Measurements from ENCODE around the gene ZBTB20. TPM values are rescaled to one million over a fixed set of nuclear protein-coding genes. Genes with fewer than 3 reads are reported as not detected.
A peak's percentile ranks its signal among the peaks of the same experiment; 100 is the strongest.

The ZBTB20 gene
- total RNA-seq, 1 donor from 2014 or later, result 21.4 TPM

- peaks cover 19% of the 10 kb centered on the region for H3K4me1 Mint-ChIP-seq (ENCODE audit: low read depth, unreplicated experiment)
- no peak for TF ChIP-seq CTCF (IDR thresholded peaks at IDR 0.05; ENCODE audit: insufficient read depth, low read depth, low read length)
- no peak for TF ChIP-seq EZH2 (IDR thresholded peaks at IDR 0.05; ENCODE audit: insufficient read depth, low read length)
- no peak overlapping the region for H3K4me3 ChIP-seq (ENCODE audit: insufficient read depth, low read depth, low read length)
- DNase-seq (ENCODE audit: low read depth), result no peak
- peak overlapping the region; percentile 5 for H3K4me2 ChIP-seq (ENCODE audit: low read length)
- H4K20me1 ChIP-seq (ENCODE audit: insufficient read depth, low read length), result peaks cover 17% of the 10 kb centered on the region
- peaks cover 50% of the 10 kb centered on the region for H3K79me2 ChIP-seq (ENCODE audit: insufficient read depth, low read length)
- no peaks in the 10 kb centered on the region for H3K9me3 Mint-ChIP-seq (ENCODE audit: unreplicated experiment)
- peaks cover 23% of the 10 kb centered on the region for H3K4me1 ChIP-seq (ENCODE audit: insufficient read depth, low read length)
- no peaks in the 10 kb centered on the region for H3K9me3 ChIP-seq (ENCODE audit: insufficient read depth, low read depth, low read length)
- H2AFZ ChIP-seq (ENCODE audit: low read depth, low read length), result no peak overlapping the region
- H3K27ac Mint-ChIP-seq (ENCODE audit: unreplicated experiment), result no peak overlapping the region
- no peak for FAIRE-seq
- H3K27ac ChIP-seq (ENCODE audit: low read depth, low read length), result no peak overlapping the region
- no peaks in the 10 kb centered on the region for H3K27me3 ChIP-seq (ENCODE audit: insufficient read depth, low read length)
- H3K9ac ChIP-seq (ENCODE audit: low read length), result no peak overlapping the region
- no peak overlapping the region for H3K4me3 Mint-ChIP-seq (ENCODE audit: unreplicated experiment)
- no peaks in the 10 kb centered on the region for H3K27me3 Mint-ChIP-seq (ENCODE audit: low read depth, unreplicated experiment)
- H3K36me3 ChIP-seq (ENCODE audit: insufficient read depth, low read length), result no peaks in the 10 kb centered on the region
- no peaks in the 10 kb centered on the region for H3K36me3 Mint-ChIP-seq (ENCODE audit: low read depth, unreplicated experiment)
Measured at GRCh38 chr3:114452937-114453336, 694.2 kb downstream of the ZBTB20 start.

GRCh38 chr3:114452256-114452655, 694.8 kb downstream of the ZBTB20 start:
- no peak overlapping the region for H3K27ac Mint-ChIP-seq (ENCODE audit: unreplicated experiment)
- Histone ChIP-seq H3K27ac (ENCODE audit: low read depth, low read length) (no peak overlapping the region), H2AFZ (ENCODE audit: low read depth, low read length) (no peak overlapping the region), H3K4me1 (ENCODE audit: insufficient read depth, low read length) (peaks cover 23% of the 10 kb centered on the region), H3K9ac (ENCODE audit: low read length) (peak overlapping the region; percentile 66), H3K9me3 (ENCODE audit: insufficient read depth, low read depth, low read length) (no peaks in the 10 kb centered on the region), H3K36me3 (ENCODE audit: insufficient read depth, low read length) (no peaks in the 10 kb centered on the region), H4K20me1 (ENCODE audit: insufficient read depth, low read length) (peaks cover 17% of the 10 kb centered on the region), H3K4me3 (ENCODE audit: insufficient read depth, low read depth, low read length) (no peak overlapping the region), H3K27me3 (ENCODE audit: insufficient read depth, low read length) (no peaks in the 10 kb centered on the region), H3K79me2 (ENCODE audit: insufficient read depth, low read length) (peaks cover 56% of the 10 kb centered on the region), H3K4me2 (ENCODE audit: low read length) (peak overlapping the region; percentile 80)
- no peaks in the 10 kb centered on the region for H3K36me3 Mint-ChIP-seq (ENCODE audit: low read depth, unreplicated experiment)
- no peak for FAIRE-seq
- H3K9me3 Mint-ChIP-seq (ENCODE audit: unreplicated experiment), result no peaks in the 10 kb centered on the region
- H3K4me3 Mint-ChIP-seq (ENCODE audit: unreplicated experiment), result no peak overlapping the region
- TF ChIP-seq EZH2 (IDR thresholded peaks at IDR 0.05; ENCODE audit: insufficient read depth, low read length) (no peak), CTCF (IDR thresholded peaks at IDR 0.05; ENCODE audit: insufficient read depth, low read depth, low read length) (no peak)
- DNase-seq (ENCODE audit: low read depth), result peak; percentile 34
- H3K27me3 Mint-ChIP-seq (ENCODE audit: low read depth, unreplicated experiment), result no peaks in the 10 kb centered on the region
- H3K4me1 Mint-ChIP-seq (ENCODE audit: low read depth, unreplicated experiment), result peaks cover 24% of the 10 kb centered on the region

DNA sequence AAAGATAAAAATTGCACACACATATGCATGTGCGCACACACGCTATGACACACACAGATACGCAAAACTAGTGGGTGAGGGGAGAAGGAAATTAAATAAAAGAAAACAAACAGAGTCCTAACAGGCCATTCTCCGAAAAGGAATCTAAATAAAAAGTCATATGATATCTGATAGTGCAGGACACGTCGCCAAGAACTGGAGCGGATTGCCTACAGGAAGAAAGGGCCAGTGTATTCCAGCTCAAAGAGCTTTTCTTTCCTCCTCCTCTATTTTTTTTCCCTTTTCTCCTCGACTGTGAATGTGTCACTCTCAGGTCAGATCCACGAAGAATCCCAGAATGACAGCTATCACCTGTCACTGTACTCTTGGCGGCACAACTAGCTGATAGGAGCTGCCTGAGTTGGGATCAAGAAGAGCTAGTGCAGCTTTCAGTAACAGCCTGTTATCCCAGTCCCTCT, 695.5 kb downstream of the ZBTB20 start:
- Histone ChIP-seq H3K4me1 (ENCODE audit: insufficient read depth, low read length) (peaks cover 23% of the 10 kb centered on the region), H3K27ac (ENCODE audit: low read depth, low read length) (peak overlapping the region; percentile 54)
- FAIRE-seq, result no peak

More for the DNA sequence above, 695.5 kb downstream of the ZBTB20 start:
- no peaks in the 10 kb centered on the region for H3K36me3 ChIP-seq (ENCODE audit: insufficient read depth, low read length)
- H3K79me2 ChIP-seq (ENCODE audit: insufficient read depth, low read length), result peaks cover 62% of the 10 kb centered on the region
- peak; percentile 37 for DNase-seq (ENCODE audit: low read depth)
- Mint-ChIP-seq H3K27me3 (ENCODE audit: low read depth, unreplicated experiment) (no peaks in the 10 kb centered on the region), H3K9me3 (ENCODE audit: unreplicated experiment) (no peaks in the 10 kb centered on the region), H3K36me3 (ENCODE audit: low read depth, unreplicated experiment) (no peaks in the 10 kb centered on the region), H3K27ac (ENCODE audit: unreplicated experiment) (peak overlapping the region; percentile 30), H3K4me3 (ENCODE audit: unreplicated experiment) (no peak overlapping the region), H3K4me1 (ENCODE audit: low read depth, unreplicated experiment) (peaks cover 26% of the 10 kb centered on the region)
- H3K4me2 ChIP-seq (ENCODE audit: low read length), result peak overlapping the region; percentile 80
- no peaks in the 10 kb centered on the region for H3K27me3 ChIP-seq (ENCODE audit: insufficient read depth, low read length)
- H2AFZ ChIP-seq (ENCODE audit: low read depth, low read length), result no peak overlapping the region
- no peak for TF ChIP-seq EZH2 (IDR thresholded peaks at IDR 0.05; ENCODE audit: insufficient read depth, low read length)
- peaks cover 17% of the 10 kb centered on the region for H4K20me1 ChIP-seq (ENCODE audit: insufficient read depth, low read length)
- peak overlapping the region; percentile 31 for H3K4me3 ChIP-seq (ENCODE audit: insufficient read depth, low read depth, low read length)
- H3K9ac ChIP-seq (ENCODE audit: low read length), result peak overlapping the region; percentile 66
- no peaks in the 10 kb centered on the region for H3K9me3 ChIP-seq (ENCODE audit: insufficient read depth, low read depth, low read length)
